Measurements from ENCODE around the gene CELF6. TPM values are rescaled to one million over a fixed set of nuclear protein-coding genes. Genes with fewer than 3 reads are reported as not detected.
A peak's percentile ranks its signal among the peaks of the same experiment; 100 is the strongest.

The CELF6 gene
- total RNA-seq, 1 experiment from 2014 or later, result not detected

- in situ Hi-C loops (cut with HindIII; ENCODE audit: low pct_unique_long_range_greater_than_20kb, low sequenced_read_pairs), result no loop called here
- no peak for DNase-seq (ENCODE audit: low read depth, low spot score)
Observed at GRCh38 chr15:72331021-72331420, 11.1 kb upstream of the CELF6 start.

GRCh38 chr15:72323752-72324151 lies 3.8 kb upstream of the CELF6 start:
- in situ Hi-C loops (cut with HindIII; ENCODE audit: low pct_unique_long_range_greater_than_20kb, low sequenced_read_pairs), result no loop called here
- DNase-seq (ENCODE audit: low read depth, low spot score), result no peak

GRCh38 chr15:72319360-72319984 lies 485 bp downstream of the CELF6 start:
- in situ Hi-C loops (cut with HindIII; ENCODE audit: low pct_unique_long_range_greater_than_20kb, low sequenced_read_pairs), result no loop called here
- DNase-seq (ENCODE audit: low read depth, low spot score), result peak; percentile 37

- no peak for DNase-seq (ENCODE audit: low read depth, low spot score)
- in situ Hi-C loops (cut with HindIII; ENCODE audit: low pct_unique_long_range_greater_than_20kb, low sequenced_read_pairs), result no loop called here
Observed at GRCh38 chr15:72318408-72318942, 1.5 kb downstream of the CELF6 start.

GRCh38 chr15:72315706-72316370 lies 4.1 kb downstream of the CELF6 start:
- peak; percentile 16 for DNase-seq (ENCODE audit: low read depth, low spot score)
- in situ Hi-C loops (cut with HindIII; ENCODE audit: low pct_unique_long_range_greater_than_20kb, low sequenced_read_pairs), result no loop called here

- DNase-seq (ENCODE audit: low read depth, low spot score), result no peak
Observed at GRCh38 chr15:72313881-72314280, 6.1 kb downstream of the CELF6 start.

GRCh38 chr15:72313448-72313840 lies 6.5 kb downstream of the CELF6 start:
- no peak for DNase-seq (ENCODE audit: low read depth, low spot score)
- in situ Hi-C loops (cut with HindIII; ENCODE audit: low pct_unique_long_range_greater_than_20kb, low sequenced_read_pairs), result no loop called here

More at GRCh38 chr15:72313881-72314280, 6.1 kb downstream of the CELF6 start:
- in situ Hi-C loops (cut with HindIII; ENCODE audit: low pct_unique_long_range_greater_than_20kb, low sequenced_read_pairs), result no loop called here

- peak; percentile 88 for DNase-seq (ENCODE audit: low read depth, low spot score)
- in situ Hi-C loops (cut with HindIII; ENCODE audit: low pct_unique_long_range_greater_than_20kb, low sequenced_read_pairs), result no loop called here
Observed at GRCh38 chr15:72312605-72313447, 7.1 kb downstream of the CELF6 start.

- in situ Hi-C loops (cut with HindIII; ENCODE audit: low pct_unique_long_range_greater_than_20kb, low sequenced_read_pairs), result no loop called here
- DNase-seq (ENCODE audit: low read depth, low spot score), result no peak
Observed at GRCh38 chr15:72307026-72307425, 12.9 kb downstream of the CELF6 start.

GRCh38 chr15:72306211-72306785 lies 13.7 kb downstream of the CELF6 start:
- peak; percentile 22 for DNase-seq (ENCODE audit: low read depth, low spot score)
- in situ Hi-C loops (cut with HindIII; ENCODE audit: low pct_unique_long_range_greater_than_20kb, low sequenced_read_pairs), result no loop called here

- in situ Hi-C loops (cut with HindIII; ENCODE audit: low pct_unique_long_range_greater_than_20kb, low sequenced_read_pairs), result no loop called here
Observed at GRCh38 chr15:72304596-72304995, 15.4 kb downstream of the CELF6 start.

GRCh38 chr15:72302955-72303354 lies 17.0 kb downstream of the CELF6 start:
- in situ Hi-C loops (cut with HindIII; ENCODE audit: low pct_unique_long_range_greater_than_20kb, low sequenced_read_pairs), result no loop called here
- no peak for DNase-seq (ENCODE audit: low read depth, low spot score)

More at GRCh38 chr15:72304596-72304995, 15.4 kb downstream of the CELF6 start:
- no peak for DNase-seq (ENCODE audit: low read depth, low spot score)

GRCh38 chr15:72289597-72290325 lies 30.2 kb downstream of the CELF6 start:
- in situ Hi-C loops (cut with HindIII; ENCODE audit: low pct_unique_long_range_greater_than_20kb, low sequenced_read_pairs), result no loop called here
- DNase-seq (ENCODE audit: low read depth, low spot score), result no peak

GRCh38 chr15:72288796-72289596 lies 31.0 kb downstream of the CELF6 start:
- DNase-seq (ENCODE audit: low read depth, low spot score), result no peak
- in situ Hi-C loops (cut with HindIII; ENCODE audit: low pct_unique_long_range_greater_than_20kb, low sequenced_read_pairs), result no loop called here

GRCh38 chr15:72285927-72286516 lies 33.9 kb downstream of the CELF6 start:
- DNase-seq (ENCODE audit: low read depth, low spot score), result peak; percentile 64
- in situ Hi-C loops (cut with HindIII; ENCODE audit: low pct_unique_long_range_greater_than_20kb, low sequenced_read_pairs), result no loop called here

- DNase-seq (ENCODE audit: low read depth, low spot score), result no peak
- in situ Hi-C loops (cut with HindIII; ENCODE audit: low pct_unique_long_range_greater_than_20kb, low sequenced_read_pairs), result no loop called here
Observed at GRCh38 chr15:72285402-72285801, 34.6 kb downstream of the CELF6 start.

Data from SK-MEL-5 (cell line).